Measurements from ENCODE around the gene ASB18. TPM values are rescaled to one million over a fixed set of nuclear protein-coding genes. Genes with fewer than 3 reads are reported as not detected.

Gene ASB18
- total RNA-seq, 1 donor from 2014 or later, result not detected

DNA sequence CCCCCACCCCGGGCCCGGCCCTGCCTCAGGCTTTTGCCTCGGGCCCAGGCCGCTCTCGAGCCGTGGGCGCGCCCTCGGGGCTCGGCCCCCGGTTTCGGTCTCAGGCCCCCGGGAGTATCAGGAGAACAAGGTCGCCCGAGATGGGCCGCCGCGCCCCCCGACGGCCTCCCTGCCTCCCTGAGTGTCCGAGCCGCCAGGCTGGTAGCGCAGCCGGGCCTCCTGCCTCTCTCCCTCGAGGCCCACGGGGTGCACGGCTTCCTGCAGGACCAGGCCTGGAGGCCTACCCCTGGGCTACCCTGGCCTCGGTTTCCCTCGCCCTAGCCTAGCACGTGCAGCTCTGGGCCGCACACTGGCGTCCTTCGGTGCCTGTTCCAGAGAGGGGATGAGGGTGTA is 104.4 kb downstream of the ASB18 start:
- peaks cover 56% of the 10 kb centered on the region for H3K27me3 ChIP-seq (ENCODE audit: control insufficient read depth, insufficient read depth, low read length)
- H3K4me3 ChIP-seq (ENCODE audit: low read depth, low read length), result no peak overlapping the region
- no peak for DNase-seq (ENCODE audit: low read depth)
- no peaks in the 10 kb centered on the region for H3K36me3 ChIP-seq (ENCODE audit: control insufficient read depth, insufficient read depth, low read length)
- TF ChIP-seq, protein P1, sequence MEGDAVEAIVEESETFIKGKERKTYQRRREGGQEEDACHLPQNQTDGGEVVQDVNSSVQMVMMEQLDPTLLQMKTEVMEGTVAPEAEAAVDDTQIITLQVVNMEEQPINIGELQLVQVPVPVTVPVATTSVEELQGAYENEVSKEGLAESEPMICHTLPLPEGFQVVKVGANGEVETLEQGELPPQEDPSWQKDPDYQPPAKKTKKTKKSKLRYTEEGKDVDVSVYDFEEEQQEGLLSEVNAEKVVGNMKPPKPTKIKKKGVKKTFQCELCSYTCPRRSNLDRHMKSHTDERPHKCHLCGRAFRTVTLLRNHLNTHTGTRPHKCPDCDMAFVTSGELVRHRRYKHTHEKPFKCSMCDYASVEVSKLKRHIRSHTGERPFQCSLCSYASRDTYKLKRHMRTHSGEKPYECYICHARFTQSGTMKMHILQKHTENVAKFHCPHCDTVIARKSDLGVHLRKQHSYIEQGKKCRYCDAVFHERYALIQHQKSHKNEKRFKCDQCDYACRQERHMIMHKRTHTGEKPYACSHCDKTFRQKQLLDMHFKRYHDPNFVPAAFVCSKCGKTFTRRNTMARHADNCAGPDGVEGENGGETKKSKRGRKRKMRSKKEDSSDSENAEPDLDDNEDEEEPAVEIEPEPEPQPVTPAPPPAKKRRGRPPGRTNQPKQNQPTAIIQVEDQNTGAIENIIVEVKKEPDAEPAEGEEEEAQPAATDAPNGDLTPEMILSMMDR (IDR thresholded peaks at IDR 0.05; ENCODE audit: insufficient read depth, low read length, poor library complexity, severe bottlenecking), result no peak

DNA sequence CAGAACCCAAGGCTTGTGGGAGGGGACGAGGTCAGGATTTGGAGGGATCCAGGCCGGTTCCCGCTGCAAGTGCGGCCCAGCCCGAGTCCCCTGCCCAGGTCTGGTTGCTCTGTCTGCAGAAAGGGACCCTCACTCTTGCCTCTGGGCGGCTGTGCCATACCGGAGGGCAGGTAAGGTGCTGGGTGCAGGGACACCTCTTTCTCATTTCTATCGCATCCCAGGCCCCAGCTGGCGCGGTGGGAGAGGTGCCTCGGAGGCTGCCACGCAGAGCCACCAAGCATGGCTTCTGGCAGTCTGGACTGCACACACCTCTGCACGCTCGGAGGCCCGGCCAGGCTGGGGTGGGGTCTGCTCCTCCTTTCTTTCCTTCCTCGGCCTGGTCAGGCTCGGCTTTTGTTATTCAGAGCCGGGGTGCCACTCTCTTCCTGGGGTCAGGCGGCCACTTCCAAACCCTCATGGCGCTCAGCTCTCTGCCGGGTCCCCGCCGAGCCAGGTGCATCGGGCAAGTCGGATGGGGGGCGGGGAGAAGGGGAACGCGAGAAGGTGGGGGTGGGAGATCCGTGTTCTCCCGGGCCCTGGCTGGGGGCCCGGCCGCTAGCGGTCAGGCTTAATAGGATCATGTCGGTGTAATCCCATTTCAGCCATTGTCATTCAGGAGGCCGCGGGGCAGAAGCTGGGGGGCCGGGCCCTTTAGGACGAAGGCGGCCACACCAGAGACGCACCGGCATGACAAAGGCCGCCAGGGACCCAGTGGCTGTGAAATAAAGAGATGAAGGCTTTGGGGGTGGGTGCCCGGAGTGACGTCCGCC is 105.0 kb downstream of the ASB18 start:
- peaks cover 51% of the 10 kb centered on the region for H3K27me3 ChIP-seq (ENCODE audit: control insufficient read depth, insufficient read depth, low read length)

DNA sequence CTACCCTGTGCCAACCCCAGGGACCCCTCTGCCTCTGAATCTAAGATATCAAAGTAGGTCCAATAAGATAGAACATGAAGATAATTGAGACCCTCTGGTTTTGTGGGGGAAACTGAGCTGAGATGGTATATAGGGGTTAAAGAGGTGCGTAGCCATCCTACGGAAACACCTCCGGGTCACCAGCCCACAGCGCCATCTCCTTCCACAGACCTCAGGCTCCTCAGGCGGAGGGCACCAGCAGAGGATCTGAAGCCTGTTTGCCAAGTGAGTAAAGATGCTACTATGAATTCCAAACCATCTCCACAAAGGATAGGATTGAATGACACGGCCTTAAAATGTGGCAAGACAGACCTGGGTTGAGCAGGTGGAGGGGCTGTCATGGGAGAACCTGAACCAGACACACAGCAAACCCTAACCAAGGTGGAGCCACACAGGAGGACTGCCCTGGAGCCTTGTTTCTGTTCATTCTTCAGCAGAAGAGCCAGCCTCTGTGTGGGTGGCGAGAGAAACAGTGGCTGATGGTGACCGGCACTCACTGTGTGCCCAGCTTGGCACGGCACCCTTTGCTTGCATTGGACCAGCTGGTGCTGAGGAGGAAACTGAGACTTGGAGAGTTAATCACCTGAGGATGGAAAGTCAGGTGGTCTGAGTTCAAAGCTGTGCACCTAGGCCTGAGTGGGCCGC is 106.2 kb downstream of the ASB18 start:
- H3K36me3 ChIP-seq (ENCODE audit: control insufficient read depth, insufficient read depth, low read length), result no peaks in the 10 kb centered on the region
- DNase-seq (ENCODE audit: low read depth), result no peak
- peaks cover 39% of the 10 kb centered on the region for H3K27me3 ChIP-seq (ENCODE audit: control insufficient read depth, insufficient read depth, low read length)
- no peak overlapping the region for H3K4me3 ChIP-seq (ENCODE audit: low read depth, low read length)
- TF ChIP-seq, protein P1 (IDR thresholded peaks at IDR 0.05; ENCODE audit: insufficient read depth, low read length, poor library complexity, severe bottlenecking), result no peak

More for the DNA sequence above, 105.0 kb downstream of the ASB18 start:
- no peak for DNase-seq (ENCODE audit: low read depth)
- no peak overlapping the region for H3K4me3 ChIP-seq (ENCODE audit: low read depth, low read length)
- TF ChIP-seq, protein P1 (IDR thresholded peaks at IDR 0.05; ENCODE audit: insufficient read depth, low read length, poor library complexity, severe bottlenecking), result no peak
- H3K36me3 ChIP-seq (ENCODE audit: control insufficient read depth, insufficient read depth, low read length), result no peaks in the 10 kb centered on the region

DNA sequence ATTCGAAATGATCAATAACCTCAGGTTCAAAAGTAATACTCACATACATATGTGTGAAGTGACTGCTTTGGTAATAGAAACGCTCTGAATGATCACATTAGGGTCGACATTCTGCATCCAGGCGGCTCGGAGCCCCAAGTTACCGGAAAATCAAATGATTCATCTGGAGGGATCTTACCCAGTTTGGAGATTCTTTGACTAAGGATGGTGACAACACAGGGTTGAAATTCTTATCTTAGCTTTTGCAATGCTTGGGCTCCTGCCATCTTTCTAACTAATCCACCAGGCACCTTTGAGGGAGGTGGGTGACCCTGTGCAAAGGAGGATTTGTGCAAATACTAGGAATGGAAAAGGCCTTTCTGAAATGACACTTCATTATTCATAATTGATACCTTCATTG is 106.8 kb downstream of the ASB18 start:
- Histone ChIP-seq H3K27me3 (ENCODE audit: control insufficient read depth, insufficient read depth, low read length) (peaks cover 37% of the 10 kb centered on the region), H3K4me3 (ENCODE audit: low read depth, low read length) (no peak overlapping the region), H3K36me3 (ENCODE audit: control insufficient read depth, insufficient read depth, low read length) (no peaks in the 10 kb centered on the region)
- DNase-seq (ENCODE audit: low read depth), result no peak
- TF ChIP-seq, protein P1 (IDR thresholded peaks at IDR 0.05; ENCODE audit: insufficient read depth, low read length, poor library complexity, severe bottlenecking), result no peak

DNA sequence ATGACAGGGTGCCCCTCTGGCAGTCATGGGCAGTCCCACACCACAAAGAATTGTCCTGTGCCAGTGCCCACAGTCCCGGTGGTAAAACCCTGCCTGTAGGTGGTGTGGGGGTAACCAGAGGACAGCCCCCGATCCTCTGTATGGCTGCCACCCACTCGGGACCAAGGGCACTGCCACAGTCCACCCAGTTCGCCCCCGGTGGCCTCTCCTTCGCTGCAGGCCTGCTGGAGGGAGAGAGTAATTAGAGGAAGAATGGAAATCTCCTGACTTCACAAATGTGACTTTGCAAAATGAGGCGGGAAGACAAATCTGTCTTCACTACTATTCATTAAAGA is 107.4 kb downstream of the ASB18 start:
- Histone ChIP-seq H3K27me3 (ENCODE audit: control insufficient read depth, insufficient read depth, low read length) (peaks cover 35% of the 10 kb centered on the region), H3K36me3 (ENCODE audit: control insufficient read depth, insufficient read depth, low read length) (no peaks in the 10 kb centered on the region), H3K4me3 (ENCODE audit: low read depth, low read length) (no peak overlapping the region)
- no peak for DNase-seq (ENCODE audit: low read depth)
- TF ChIP-seq, protein P1 (IDR thresholded peaks at IDR 0.05; ENCODE audit: insufficient read depth, low read length, poor library complexity, severe bottlenecking), result no peak
